ENCODE measurements around the gene WDR6.

Gene WDR6

GRCh38 chr3:48989126-48989795 is 17.9 kb upstream of the WDR6 start:
- Histone ChIP-seq H3K27ac (ENCODE audit: low read length) (peak overlapping the region; percentile 72), H3K9ac (ENCODE audit: low read depth, low read length) (peak overlapping the region; percentile 74), H3K27me3 (ENCODE audit: insufficient read depth, low read length, poor library complexity) (no peaks in the 10 kb centered on the region), H3K4me1 (ENCODE audit: insufficient read depth, low read length) (peaks cover 35% of the 10 kb centered on the region), H3K9me3 (ENCODE audit: insufficient read depth, low read length, severe bottlenecking) (no peaks in the 10 kb centered on the region), H3K4me2 (ENCODE audit: insufficient read depth, low read length) (peak overlapping the region; percentile 86), H4K20me1 (ENCODE audit: insufficient read depth, low read length) (no peaks in the 10 kb centered on the region), H2AFZ (ENCODE audit: low read depth, low read length) (peak overlapping the region; percentile 86), H3K79me2 (ENCODE audit: insufficient read depth, low read length) (peaks cover 19% of the 10 kb centered on the region), H3K4me3 (ENCODE audit: low read depth in 1 of 2, low read length in 2 of 2) (peak overlapping the region; percentile 43 to 62; a peak in 3 of 4 replicates), H3K36me3 (ENCODE audit: insufficient read depth, low read length) (peaks cover 9% of the 10 kb centered on the region)
- DNase-seq (no peak), ATAC-seq (ENCODE audit: insufficient read depth, low read depth) (peak; percentile 39)
- no peak for TF ChIP-seq EZH2 (IDR thresholded peaks at IDR 0.05; ENCODE audit: borderline replicate concordance, low read depth, low read length, severe bottlenecking)
- TF ChIP-seq CTCF (IDR thresholded peaks at IDR 0.05; ENCODE audit: borderline replicate concordance, extremely low read depth, low read length, poor library complexity, severe bottlenecking), result no peak

DNA sequence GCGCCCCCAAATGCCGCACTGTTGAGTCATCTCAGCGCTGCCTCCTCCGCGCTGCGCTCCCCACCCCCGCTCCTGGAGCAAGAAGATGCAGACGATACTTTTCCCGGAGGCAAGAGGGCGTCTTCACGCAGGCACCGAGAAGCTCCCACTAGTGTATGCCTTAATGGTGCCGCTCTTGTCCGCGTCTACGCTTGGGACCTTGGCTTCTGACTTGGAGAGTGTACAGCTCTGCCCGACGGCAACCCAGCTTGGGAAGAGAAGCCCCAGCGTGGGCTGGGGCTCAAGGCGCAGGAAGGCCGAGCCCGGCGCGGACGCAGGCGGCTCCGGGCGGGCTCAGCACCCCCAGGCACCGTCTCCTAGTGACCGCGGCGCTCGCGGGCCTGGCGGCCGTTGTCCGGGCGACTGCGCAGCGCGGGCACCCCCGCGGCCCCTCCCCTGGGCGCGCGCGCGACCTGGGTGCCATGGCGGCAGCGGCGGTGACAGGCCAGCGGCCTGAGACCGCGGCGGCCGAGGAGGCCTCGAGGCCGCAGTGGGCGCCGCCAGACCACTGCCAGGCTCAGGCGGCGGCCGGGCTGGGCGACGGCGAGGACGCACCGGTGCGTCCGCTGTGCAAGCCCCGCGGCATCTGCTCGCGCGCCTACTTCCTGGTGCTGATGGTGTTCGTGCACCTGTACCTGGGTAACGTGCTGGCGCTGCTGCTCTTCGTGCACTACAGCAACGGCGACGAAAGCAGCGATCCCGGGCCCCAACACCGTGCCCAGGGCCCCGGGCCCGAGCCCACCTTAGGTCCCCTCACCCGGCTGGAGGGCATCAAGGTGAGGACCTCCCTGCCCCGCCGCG is 17.2 kb upstream of the WDR6 start, which contains the start of gene P4HTM:
Gene P4HTM (plus strand): TSS at position 446 of the 840 bp plus-strand sequence. CDS start 16 bp downstream, at position 462.
- peak within 1 kb of the TSS; percentile 86 for H3K4me2 ChIP-seq (ENCODE audit: insufficient read depth, low read length)
- no peaks in the 10 kb centered on the region for H4K20me1 ChIP-seq (ENCODE audit: insufficient read depth, low read length)
- H3K27me3 ChIP-seq (ENCODE audit: insufficient read depth, low read length, poor library complexity), result no peaks in the 10 kb centered on the region
- peak; percentile 89 for ATAC-seq (ENCODE audit: insufficient read depth, low read depth)
- peaks cover 1% of the 10 kb centered on the region for H3K36me3 ChIP-seq (ENCODE audit: insufficient read depth, low read length)
- H3K9ac ChIP-seq (ENCODE audit: low read depth, low read length), result peak within 1 kb of the TSS; percentile 74
- H3K9me3 ChIP-seq (ENCODE audit: insufficient read depth, low read length, severe bottlenecking), result no peaks in the 10 kb centered on the region
- H3K4me1 ChIP-seq (ENCODE audit: insufficient read depth, low read length), result peaks cover 35% of the 10 kb centered on the region
- H3K27ac ChIP-seq (ENCODE audit: low read length), result peak within 1 kb of the TSS; percentile 72
- TF ChIP-seq EZH2 (IDR thresholded peaks at IDR 0.05; ENCODE audit: borderline replicate concordance, low read depth, low read length, severe bottlenecking) (no peak), CTCF (IDR thresholded peaks at IDR 0.05; ENCODE audit: borderline replicate concordance, extremely low read depth, low read length, poor library complexity, severe bottlenecking) (peak; percentile 61)
- peaks cover 19% of the 10 kb centered on the region for H3K79me2 ChIP-seq (ENCODE audit: insufficient read depth, low read length)
- H2AFZ ChIP-seq (ENCODE audit: low read depth, low read length), result peak within 1 kb of the TSS; percentile 86
- H3K4me3 ChIP-seq (ENCODE audit: low read depth in 1 of 2, low read length in 2 of 2), result peak within 1 kb of the TSS; percentile 43 to 62; a peak in 3 of 4 replicates
- peak; percentile 86 for DNase-seq

GRCh38 chr3:48990636-48991469 is 16.3 kb upstream of the WDR6 start:
- peaks cover 35% of the 10 kb centered on the region for H3K4me1 ChIP-seq (ENCODE audit: insufficient read depth, low read length)
- H3K36me3 ChIP-seq (ENCODE audit: insufficient read depth, low read length), result no peaks in the 10 kb centered on the region; the same call in none of the 2 replicates
- H3K4me3 ChIP-seq (ENCODE audit: low read depth in 1 of 2, low read length in 2 of 2), result peak overlapping the region; percentile 43 to 62; a peak in 3 of 4 replicates
- no peaks in the 10 kb centered on the region for H4K20me1 ChIP-seq (ENCODE audit: insufficient read depth, low read length)
- peak overlapping the region; percentile 74 for H3K9ac ChIP-seq (ENCODE audit: low read depth, low read length)
- peak overlapping the region; percentile 72 for H3K27ac ChIP-seq (ENCODE audit: low read length)
- DNase-seq, result no peak
- H3K27me3 ChIP-seq (ENCODE audit: insufficient read depth, low read length, poor library complexity), result no peaks in the 10 kb centered on the region
- TF ChIP-seq CTCF (IDR thresholded peaks at IDR 0.05; ENCODE audit: borderline replicate concordance, extremely low read depth, low read length, poor library complexity, severe bottlenecking) (no peak), EZH2 (IDR thresholded peaks at IDR 0.05; ENCODE audit: borderline replicate concordance, low read depth, low read length, severe bottlenecking) (no peak)
- H2AFZ ChIP-seq (ENCODE audit: low read depth, low read length), result peak overlapping the region; percentile 86
- ATAC-seq (ENCODE audit: insufficient read depth, low read depth), result no peak
- H3K9me3 ChIP-seq (ENCODE audit: insufficient read depth, low read length, severe bottlenecking), result no peaks in the 10 kb centered on the region
- peaks cover 19% of the 10 kb centered on the region for H3K79me2 ChIP-seq (ENCODE audit: insufficient read depth, low read length)
- H3K4me2 ChIP-seq (ENCODE audit: insufficient read depth, low read length), result peak overlapping the region; percentile 86
